Fibroblast of villous mesenchyme (primary cell): ENCODE results near the gene C1S. TPM values are rescaled to one million over a fixed set of nuclear protein-coding genes. Genes with fewer than 3 reads are reported as not detected.
"Not testable (repeated sequence)": the region's sequence is repeated elsewhere in the genome, so short reads cannot be mapped to it uniquely, and the experiment has no call there.

Source experiments
- DNase-seq: peaks from one replicate; pipeline ENCODE4 v3.0.0-alpha.2; 2010; ENCODE audit warnings: low read depth
- H3K4me3 ChIP-seq: 2 replicates; pipeline ENCODE4 v1.5.1; 2011; ENCODE audit warnings: low read depth, mild to moderate bottlenecking, low read length
- total RNA-seq: library from RNA; depleted of rRNA; stranded (reverse); fragments of >200 nt; gene quantifications from 2 replicates; pipeline ENCODE4 v1.2.3, GENCODE V29; 2012
- TF ChIP-seq, protein P1 (sequence below): IDR thresholded peaks from 2 replicates; pipeline ENCODE4 v1.5.1; 2012; ENCODE audit warnings: low read depth, mild to moderate bottlenecking, low read length; ENCODE audit not compliant: insufficient read depth

C1S gene
- total RNA-seq, 1 donor = 146 TPM

DNA sequence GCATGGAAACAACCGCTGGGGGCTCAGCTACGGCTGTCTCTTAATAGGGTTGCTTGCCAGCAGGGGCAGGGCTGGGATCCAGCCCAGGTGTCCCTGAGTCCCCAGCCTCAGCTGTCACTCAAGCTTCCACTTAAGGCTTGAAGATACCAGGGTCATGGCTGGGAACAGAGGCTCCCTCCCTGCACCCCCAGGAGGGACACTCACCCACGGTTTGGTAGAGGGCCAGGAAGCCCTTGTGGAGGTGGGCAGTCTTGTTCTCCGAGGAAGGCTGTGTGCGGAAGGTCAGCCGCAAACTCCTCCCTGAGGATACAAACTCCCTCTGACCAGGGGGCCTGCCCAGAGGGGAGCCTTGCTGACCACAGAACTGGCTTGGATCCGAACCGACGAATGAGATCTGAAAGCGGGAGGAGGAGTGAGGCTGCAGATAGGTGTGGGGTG, 41.2 kb downstream of the C1S start:
- no peak for DNase-seq
- TF ChIP-seq, protein P1, sequence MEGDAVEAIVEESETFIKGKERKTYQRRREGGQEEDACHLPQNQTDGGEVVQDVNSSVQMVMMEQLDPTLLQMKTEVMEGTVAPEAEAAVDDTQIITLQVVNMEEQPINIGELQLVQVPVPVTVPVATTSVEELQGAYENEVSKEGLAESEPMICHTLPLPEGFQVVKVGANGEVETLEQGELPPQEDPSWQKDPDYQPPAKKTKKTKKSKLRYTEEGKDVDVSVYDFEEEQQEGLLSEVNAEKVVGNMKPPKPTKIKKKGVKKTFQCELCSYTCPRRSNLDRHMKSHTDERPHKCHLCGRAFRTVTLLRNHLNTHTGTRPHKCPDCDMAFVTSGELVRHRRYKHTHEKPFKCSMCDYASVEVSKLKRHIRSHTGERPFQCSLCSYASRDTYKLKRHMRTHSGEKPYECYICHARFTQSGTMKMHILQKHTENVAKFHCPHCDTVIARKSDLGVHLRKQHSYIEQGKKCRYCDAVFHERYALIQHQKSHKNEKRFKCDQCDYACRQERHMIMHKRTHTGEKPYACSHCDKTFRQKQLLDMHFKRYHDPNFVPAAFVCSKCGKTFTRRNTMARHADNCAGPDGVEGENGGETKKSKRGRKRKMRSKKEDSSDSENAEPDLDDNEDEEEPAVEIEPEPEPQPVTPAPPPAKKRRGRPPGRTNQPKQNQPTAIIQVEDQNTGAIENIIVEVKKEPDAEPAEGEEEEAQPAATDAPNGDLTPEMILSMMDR = no peak
- no peak overlapping the region for H3K4me3 ChIP-seq

DNA sequence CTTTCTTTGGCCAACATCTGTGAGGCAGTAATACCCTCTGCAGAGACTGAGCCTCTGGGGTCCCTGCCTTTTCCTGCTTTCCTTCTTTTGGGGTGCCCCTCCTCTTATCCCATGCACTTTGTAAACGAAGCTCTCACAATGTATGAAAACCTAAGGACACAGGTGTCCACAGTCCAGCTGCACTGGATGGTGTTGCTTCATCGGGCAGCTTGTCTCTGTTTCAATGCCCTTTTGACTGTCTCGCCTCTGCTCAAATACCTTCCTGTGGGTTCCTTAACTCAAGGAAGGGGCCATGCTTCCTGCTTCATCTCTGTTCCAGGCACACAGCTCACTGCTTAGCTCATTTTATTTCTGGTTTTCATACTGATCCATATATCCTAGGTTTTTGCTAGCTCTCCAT, 42.1 kb downstream of the C1S start:
- TF ChIP-seq, protein P1 = no peak
- H3K4me3 ChIP-seq = no peak overlapping the region
- DNase-seq = no peak

DNA sequence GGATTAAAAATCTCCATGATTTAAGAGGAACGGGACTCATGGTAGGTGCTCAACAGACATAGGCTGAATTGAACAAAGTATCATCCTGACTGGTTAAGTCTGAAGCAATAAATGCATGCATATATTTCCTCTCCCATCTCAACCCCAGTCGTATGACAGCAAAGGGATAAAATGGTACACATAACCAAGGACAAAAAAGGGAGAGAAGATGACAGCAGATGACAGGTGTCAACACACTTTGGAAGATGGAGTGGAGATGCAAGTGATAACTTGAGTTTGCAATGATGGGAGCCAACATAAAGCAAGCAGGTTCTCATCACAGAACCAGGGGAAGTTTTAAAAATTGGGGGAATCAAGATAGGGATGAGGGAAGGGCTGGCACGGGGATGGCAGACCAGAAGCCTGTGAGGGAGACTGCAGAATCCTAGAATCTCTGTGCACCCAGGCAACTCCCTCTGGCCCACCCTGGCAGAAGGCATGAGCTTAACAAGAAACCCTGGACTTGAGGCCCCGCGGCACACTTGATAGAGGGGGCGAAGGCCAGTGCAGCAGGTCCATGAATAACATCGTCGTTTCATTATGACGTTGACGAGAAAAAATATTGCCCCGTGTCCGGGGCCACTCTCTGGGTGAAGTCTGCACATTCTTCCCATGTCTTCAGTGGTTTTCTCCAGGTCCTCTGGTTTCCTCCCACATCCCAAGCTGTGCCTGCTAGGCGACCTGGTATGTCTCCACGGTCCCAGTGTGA, 43.5 kb downstream of the C1S start:
- TF ChIP-seq, protein P1 = no peak
- DNase-seq = no peak
- no peak overlapping the region for H3K4me3 ChIP-seq

DNA sequence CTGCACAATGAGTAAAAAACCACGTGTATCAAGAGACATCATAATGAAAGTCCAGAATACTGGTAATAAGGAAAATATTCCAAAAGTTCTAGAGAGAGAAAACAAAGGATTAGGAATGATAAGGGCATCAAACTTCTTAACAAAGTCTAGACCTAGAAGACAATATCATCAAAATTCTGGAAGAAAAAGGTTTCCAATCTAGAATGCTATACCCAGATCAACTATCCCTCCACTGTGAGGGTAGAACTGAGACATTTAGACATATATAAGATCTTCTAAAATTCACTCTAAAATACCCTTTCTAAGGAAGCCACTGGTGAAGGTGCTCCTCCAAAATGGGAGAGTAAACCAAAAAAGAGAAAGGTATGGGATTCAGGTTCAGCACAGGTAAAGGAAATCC, 45.6 kb downstream of the C1S start:
- TF ChIP-seq, protein P1 = no peak
- no peak for DNase-seq
- H3K4me3 ChIP-seq = no peak overlapping the region

DNA sequence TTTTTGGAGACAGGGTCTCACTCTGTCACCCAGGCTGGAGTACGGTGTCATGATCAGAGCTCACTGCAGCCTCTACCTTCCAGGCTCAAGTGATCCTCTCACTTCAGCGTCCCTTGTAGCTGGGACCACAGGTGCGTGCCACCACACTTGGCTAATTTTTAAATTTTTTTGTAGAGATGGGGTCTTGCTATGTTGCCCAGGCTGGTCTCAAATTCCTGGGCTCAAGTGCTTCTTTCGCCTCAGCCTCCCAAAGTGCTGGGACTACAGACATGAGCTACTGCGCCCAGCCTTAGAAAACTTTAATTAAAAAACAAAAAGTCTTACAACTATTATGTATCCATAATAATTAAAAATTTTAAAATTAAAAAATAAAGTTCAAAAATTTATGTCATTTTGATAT, 46.7 kb downstream of the C1S start:
- not testable (repeated sequence) for DNase-seq
- H3K4me3 ChIP-seq = peak overlapping the region; percentile 77

DNA sequence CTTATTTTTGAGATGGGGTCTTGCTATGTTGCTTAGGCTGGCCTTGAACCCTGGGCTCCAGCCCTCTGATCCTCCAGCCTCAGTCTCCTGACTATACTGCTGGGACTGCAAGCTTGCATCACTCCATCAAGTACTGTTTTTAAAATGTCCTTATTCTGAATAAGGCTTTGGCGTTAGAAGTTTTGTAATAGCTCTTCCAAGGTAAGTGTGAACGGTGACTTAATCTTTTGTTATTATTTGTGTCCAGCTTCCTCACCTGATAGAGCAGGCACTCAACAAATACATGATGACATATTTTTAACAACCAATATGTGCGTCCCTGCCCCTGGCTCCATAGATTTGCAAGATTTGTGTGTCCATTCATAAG, 47.1 kb downstream of the C1S start:
- DNase-seq = peak; percentile 28
- peak overlapping the region; percentile 77 for H3K4me3 ChIP-seq
- TF ChIP-seq, protein P1 = no peak

DNA sequence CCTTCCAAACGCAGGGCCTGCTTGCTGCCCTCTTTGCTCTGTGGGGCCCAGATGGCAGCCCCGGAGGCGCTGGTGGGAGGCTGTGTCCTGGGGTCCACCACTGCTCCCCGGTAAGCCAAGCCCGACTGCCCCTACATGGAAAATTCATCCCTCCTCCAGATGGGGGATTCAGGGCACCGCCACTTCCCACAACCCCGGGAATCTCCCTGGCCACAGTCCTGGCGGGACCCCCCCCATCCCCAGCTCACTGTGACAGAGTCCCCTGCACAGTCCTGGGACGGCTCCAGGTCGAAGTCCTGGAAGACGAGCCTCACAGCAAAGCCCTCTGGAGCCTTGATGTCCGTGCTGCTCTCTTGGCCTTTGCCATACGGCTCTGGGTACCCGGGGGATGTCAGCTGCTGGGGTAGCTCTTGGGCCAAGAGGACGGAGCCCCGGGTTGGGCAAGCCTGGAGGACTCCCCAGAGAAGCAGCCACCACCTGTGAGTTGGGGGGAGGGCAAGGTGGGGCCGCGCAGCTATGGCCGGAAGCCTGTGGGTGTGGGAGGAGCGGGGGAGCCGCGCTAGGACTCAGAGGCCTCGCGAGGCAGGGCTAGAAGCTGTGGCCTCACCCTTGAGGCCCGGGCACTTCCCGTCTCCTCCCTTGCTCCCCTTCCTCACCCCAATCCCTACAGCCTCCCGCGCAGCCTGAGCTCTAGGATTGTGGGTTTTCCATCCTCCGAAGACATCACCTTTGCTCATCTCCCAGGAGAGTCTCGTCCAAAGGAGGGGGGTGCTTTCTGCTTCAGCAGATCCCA, 47.7 kb downstream of the C1S start:
- DNase-seq = peak; percentile 74
- H3K4me3 ChIP-seq = peak overlapping the region; percentile 77
- TF ChIP-seq, protein P1 = no peak
